Measurements from ENCODE around the gene CDK6. TPM values are rescaled to one million over a fixed set of nuclear protein-coding genes. Genes with fewer than 3 reads are reported as not detected.

CDK6 gene
- total and polyA plus RNA-seq, 2 of the 8 experiments (the other 6 are each of a cell fraction or from before 2014, with no cell fraction given) = 5.9 to 18.9 TPM

DNA sequence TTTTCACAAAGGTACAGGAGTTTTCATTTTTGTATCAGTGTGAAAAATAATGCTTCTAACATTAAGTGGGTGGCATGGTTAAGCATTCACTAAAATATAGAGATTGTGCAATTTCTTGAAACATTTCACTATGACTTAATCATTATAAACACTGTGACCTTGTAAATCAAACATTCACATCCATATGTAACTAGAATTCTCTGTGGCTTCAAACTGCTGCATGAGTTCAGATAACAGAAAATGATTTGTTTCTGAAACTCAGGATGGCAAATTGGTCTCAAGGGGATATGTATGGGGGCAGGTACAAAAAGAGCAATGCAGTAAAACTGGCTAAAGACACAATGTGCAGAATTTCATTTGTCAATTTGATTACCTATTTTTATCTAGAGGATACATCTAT lies 250.0 kb downstream of the CDK6 start:
- H3K4me2 ChIP-seq (ENCODE audit: insufficient read depth in 1 of 2, low read depth in 2 of 2, low read length in 2 of 2) = no peak overlapping the region
- H3K79me1 ChIP-seq (ENCODE audit: low read depth, low read length) = 0 out of 2 replicates have a peak, but pooled peaks cover 2% of the 10 kb centered on the region
- TF ChIP-seq GABPA (IDR thresholded peaks at IDR 0.05; ENCODE audit: borderline replicate concordance, insufficient read depth, low read length) (no peak), POLR2AphosphoS5 (IDR thresholded peaks at IDR 0.05; ENCODE audit: low read depth, low read length) (no peak), NANOG (IDR thresholded peaks at IDR 0.05; ENCODE audit: insufficient read depth, low read depth, low read length, poor library complexity, severe bottlenecking) (no peak)

More for the DNA sequence above, 250.0 kb downstream of the CDK6 start:
- no peak overlapping the region for H2BK20ac ChIP-seq (ENCODE audit: low read length)
- H3K23me2 ChIP-seq (ENCODE audit: low read depth, low read length) = 0 out of 2 replicates have a peak, but pooled peaks cover 3% of the 10 kb centered on the region
- H2BK5ac ChIP-seq (ENCODE audit: low read depth, low read length) = no peak overlapping the region
- H3K23ac ChIP-seq (ENCODE audit: insufficient read length) = no peak overlapping the region
- CTCF ChIA-PET (ENCODE audit: partially characterized antibody) = no interaction called here
- POLR2A ChIA-PET (ENCODE audit: partially characterized antibody) = interaction anchor here (1.4 kb wide), 1 partner anchor 58 kb away, joined by 5 read pairs; the partner anchor contains the start of genes PEX1 and RBM48
- no peaks in the 10 kb centered on the region; a peak in 1 of 8 replicates for H3K36me3 ChIP-seq (ENCODE audit: control insufficient read depth in 2 of 4, insufficient read depth in 4 of 4, low read length in 3 of 4)
- H4K91ac ChIP-seq (replicated peaks; ENCODE audit: insufficient read length, low read length) = no peak overlapping the region
- H2BK12ac ChIP-seq (ENCODE audit: low read depth, low read length) = no peak overlapping the region
- peaks cover 26 to 83% of the 10 kb centered on the region in 2 experiments for H3K79me2 ChIP-seq (ENCODE audit: control insufficient read depth in 1 of 2, insufficient read depth in 2 of 2, low read length in 2 of 2)
- H3K4me1 ChIP-seq (replicated peaks in 1 of 4; ENCODE audit: control insufficient read depth in 3 of 4, insufficient read depth in 4 of 4, low read length in 3 of 4) = peaks cover 0 to 5% (median 0%) of the 10 kb centered on the region in 4 experiments; a peak in 3 of 7 replicates
- no peak overlapping the region for H3K56ac ChIP-seq (replicated peaks; ENCODE audit: insufficient read length, low read depth, low read length)
- no peak overlapping the region for H2BK15ac ChIP-seq (ENCODE audit: low read length)
- peaks cover 2 to 12% of the 10 kb centered on the region in 2 experiments for H4K20me1 ChIP-seq (replicated peaks in 1 of 2; ENCODE audit: control insufficient read depth in 1 of 2, insufficient read depth in 2 of 2, low read length in 2 of 2)
- H3K9me3 ChIP-seq (ENCODE audit: insufficient read depth in 2 of 2, low read depth in 1 of 2, low read length in 1 of 2) = no peaks in the 10 kb centered on the region
- H3K4me3 ChIP-seq (ENCODE audit: extremely low read depth in 1 of 4, insufficient read depth in 2 of 4, low read depth in 3 of 4, low read length in 4 of 4) = no peak overlapping the region
- DNase-seq (ENCODE audit: low read depth in 1 of 2, low spot score in 2 of 2) (no peak), FAIRE-seq (no peak)
- H2BK120ac ChIP-seq (replicated peaks; ENCODE audit: low read depth, low read length) = no peak overlapping the region
- peaks cover 2 to 8% (median 7%) of the 10 kb centered on the region in 4 experiments; a peak in 6 of 7 replicates for H3K27me3 ChIP-seq (replicated peaks in 1 of 4; ENCODE audit: control insufficient read depth in 3 of 4, extremely low read depth in 1 of 4, insufficient read depth in 3 of 4, low read length in 3 of 4)
- no peak overlapping the region for H3K9ac ChIP-seq (replicated peaks in 1 of 4; ENCODE audit: extremely low read depth in 1 of 4, low read depth in 3 of 4, low read length in 3 of 4)
- no peak overlapping the region for H3K14ac ChIP-seq (ENCODE audit: insufficient read length)
- no peak overlapping the region for H2AFZ ChIP-seq (ENCODE audit: low read length)
- H3K27ac ChIP-seq (ENCODE audit: low read depth, low read length) = no peak overlapping the region
- H3K4ac ChIP-seq (replicated peaks; ENCODE audit: insufficient read length, low read depth, low read length) = no peak overlapping the region
- H4K8ac ChIP-seq (ENCODE audit: extremely low read depth, insufficient read depth, low read length) = no peak overlapping the region
- no peak overlapping the region for H2AK5ac ChIP-seq (ENCODE audit: low read depth, low read length)
- no peak overlapping the region for H3K18ac ChIP-seq (ENCODE audit: extremely low read depth, low read length)
- no peak overlapping the region for H4K5ac ChIP-seq (ENCODE audit: insufficient read length, low read depth, low read length)

All from H1 (cell line).